Trophoblast cell (in vitro differentiated cells and primary cell): ENCODE results near the gene TLE3.

Experiments used
- DNase-seq, 2 donors: peaks; one replicate each; pipeline ENCODE4 v3.0.0-alpha.2; 2016
- H2AFZ ChIP-seq: 2 replicates; pipeline ENCODE4 v1.6.1; 2013; ENCODE audit warnings: low read length, moderate library complexity, mild to moderate bottlenecking; ENCODE audit not compliant: insufficient read depth, poor library complexity
- H2AK5ac ChIP-seq: 2 replicates; pipeline ENCODE4 v1.6.1; 2013; ENCODE audit warnings: mild to moderate bottlenecking, low read length
- H2BK120ac ChIP-seq: 2 replicates; pipeline ENCODE4 v1.6.1; 2013; ENCODE audit warnings: low read length, mild to moderate bottlenecking, moderate library complexity; ENCODE audit not compliant: insufficient read depth, poor library complexity
- H2BK12ac ChIP-seq: 2 replicates; pipeline ENCODE4 v1.6.1; 2013; ENCODE audit warnings: mild to moderate bottlenecking, low read length, moderate library complexity
- H2BK5ac ChIP-seq: 2 replicates; pipeline ENCODE4 v1.6.1; 2013; ENCODE audit warnings: low read length, low read depth, moderate library complexity, mild to moderate bottlenecking; ENCODE audit not compliant: poor library complexity
- H3K14ac ChIP-seq: 2 replicates; pipeline ENCODE4 v1.6.1; 2013; ENCODE audit warnings: mild to moderate bottlenecking, low read length
- H3K18ac ChIP-seq: 2 replicates; pipeline ENCODE4 v1.6.1; 2013; ENCODE audit warnings: mild to moderate bottlenecking, low read length
- H3K23ac ChIP-seq: 2 replicates; pipeline ENCODE4 v1.6.1; 2013; ENCODE audit warnings: low read length
- H3K27ac ChIP-seq: 2 replicates; pipeline ENCODE4 v1.5.1; 2013; ENCODE audit warnings: low read depth, mild to moderate bottlenecking, inconsistent platforms, low read length, moderate library complexity
- H3K27me3 ChIP-seq: 2 replicates; pipeline ENCODE4 v1.6.1; 2013; ENCODE audit warnings: inconsistent platforms, mild to moderate bottlenecking, low read length, moderate library complexity; ENCODE audit not compliant: insufficient read depth
- H3K36me3 ChIP-seq, 2 experiments: 1 replicate in 1 of 2; 2 replicates in 1 of 2; pipeline ENCODE4 v1.6.1; 2013; ENCODE audit warnings: low read length in 2 of 2, mild to moderate bottlenecking in 2 of 2, moderate library complexity in 1 of 2; ENCODE audit not compliant: insufficient read depth in 2 of 2, control insufficient read depth in 1 of 2
- H3K4ac ChIP-seq: 2 replicates; pipeline ENCODE4 v1.6.1; 2013; ENCODE audit warnings: low read depth, mild to moderate bottlenecking, low read length, moderate library complexity
- H3K4me1 ChIP-seq, 2 experiments: 1 replicate in 1 of 2; 2 replicates in 1 of 2; pipeline ENCODE4 v1.6.1; 2013; ENCODE audit warnings: low read length in 2 of 2, mild to moderate bottlenecking in 2 of 2, moderate library complexity in 1 of 2; ENCODE audit not compliant: insufficient read depth in 2 of 2, control insufficient read depth in 1 of 2
- H3K4me2 ChIP-seq: 2 replicates; pipeline ENCODE4 v1.6.1; 2013; ENCODE audit warnings: inconsistent platforms, mild to moderate bottlenecking, low read length, moderate library complexity
- H3K4me3 ChIP-seq: 2 replicates; pipeline ENCODE4 v1.5.1; 2013; ENCODE audit warnings: mild to moderate bottlenecking, low read depth, low read length, inconsistent platforms
- H3K79me1 ChIP-seq: one replicate; pipeline ENCODE4 v1.6.1; 2013; ENCODE audit warnings: low read length
- H3K79me2 ChIP-seq: 2 replicates; pipeline ENCODE4 v1.6.1; 2013; ENCODE audit warnings: low read length, mild to moderate bottlenecking; ENCODE audit not compliant: control insufficient read depth, insufficient read depth, poor library complexity
- H3K9ac ChIP-seq: 2 replicates; pipeline ENCODE4 v1.6.1; 2013; ENCODE audit warnings: mild to moderate bottlenecking, low read length
- H3K9me3 ChIP-seq: 2 replicates; pipeline ENCODE4 v1.6.1; 2013; ENCODE audit warnings: low read depth, mild to moderate bottlenecking, control low read depth, inconsistent platforms, low read length; ENCODE audit not compliant: insufficient read depth
- H4K12ac ChIP-seq: 2 replicates; pipeline ENCODE4 v1.6.1; 2013; ENCODE audit warnings: low read depth, mild to moderate bottlenecking, low read length, moderate library complexity
- H4K8ac ChIP-seq: 2 replicates; pipeline ENCODE4 v1.6.1; 2013; ENCODE audit warnings: low read depth, mild to moderate bottlenecking, low read length, moderate library complexity
- H4K91ac ChIP-seq: one replicate; pipeline ENCODE4 v1.6.1; 2013; ENCODE audit warnings: low read depth, mild to moderate bottlenecking, low read length, moderate library complexity
- WGBS: extraction: QIAGEN DNeasy Blood & Tissue Kit; methylation state at CpG from one replicate; pipeline ENCODE4 v1.1.7; 2013; ENCODE audit warnings: missing lambda C conversion rate; ENCODE audit not compliant: insufficient read length, insufficient coverage; ENCODE audit errors: extremely low coverage; 5-methylcytosine and 5-hydroxymethylcytosine counted together

Gene TLE3

GRCh38 chr15:70068783-70069565, 28.7 kb downstream of the TLE3 start:
- peaks cover 0 to 3% of the 10 kb centered on the region in 2 experiments for H3K4me1 ChIP-seq
- H2AFZ ChIP-seq = no peak overlapping the region
- DNase-seq = no peak
- H3K27me3 ChIP-seq = no peaks in the 10 kb centered on the region
- H3K4me3 ChIP-seq = no peak overlapping the region
- H3K4ac ChIP-seq = no peak overlapping the region
- H4K91ac ChIP-seq = no peak overlapping the region
- no peak overlapping the region for H3K23ac ChIP-seq
- no peak overlapping the region for H2BK120ac ChIP-seq
- H3K79me2 ChIP-seq = peaks cover 1% of the 10 kb centered on the region
- H2AK5ac ChIP-seq = no peak overlapping the region
- H3K4me2 ChIP-seq = no peak overlapping the region
- H4K12ac ChIP-seq = no peak overlapping the region
- H2BK5ac ChIP-seq = no peak overlapping the region
- no peak overlapping the region for H3K9ac ChIP-seq
- WGBS = no CpG with 5 or more reads among the region's 9 CpGs
- no peak overlapping the region for H3K14ac ChIP-seq
- H4K8ac ChIP-seq = no peak overlapping the region
- H2BK12ac ChIP-seq = no peak overlapping the region
- H3K36me3 ChIP-seq = peaks cover 64 to 89% of the 10 kb centered on the region in 2 experiments
- no peak overlapping the region for H3K27ac ChIP-seq
- peaks cover 1% of the 10 kb centered on the region for H3K9me3 ChIP-seq
- H3K18ac ChIP-seq = no peak overlapping the region
- no peaks in the 10 kb centered on the region for H3K79me1 ChIP-seq

DNA sequence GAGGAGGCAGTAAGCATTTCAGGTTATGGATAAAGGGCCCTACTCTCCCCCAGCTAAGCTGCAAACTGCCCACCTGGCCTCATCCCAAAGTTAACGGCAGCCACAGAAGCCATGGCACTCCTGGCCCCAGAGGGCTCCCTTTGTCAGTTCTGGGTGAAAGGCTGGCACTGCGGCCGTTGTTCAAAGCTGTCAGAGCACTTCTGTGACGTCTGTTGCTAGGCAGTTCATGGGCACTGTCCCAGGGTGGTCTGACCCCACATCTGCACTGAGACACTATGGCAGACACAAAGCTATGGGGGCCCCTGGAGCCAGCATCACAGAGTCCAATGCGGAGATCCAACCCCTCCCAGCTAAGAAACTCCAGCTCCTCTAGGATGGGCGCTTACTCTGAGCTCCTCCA, 30.0 kb downstream of the TLE3 start:
- no peak overlapping the region for H3K4me2 ChIP-seq

DNA sequence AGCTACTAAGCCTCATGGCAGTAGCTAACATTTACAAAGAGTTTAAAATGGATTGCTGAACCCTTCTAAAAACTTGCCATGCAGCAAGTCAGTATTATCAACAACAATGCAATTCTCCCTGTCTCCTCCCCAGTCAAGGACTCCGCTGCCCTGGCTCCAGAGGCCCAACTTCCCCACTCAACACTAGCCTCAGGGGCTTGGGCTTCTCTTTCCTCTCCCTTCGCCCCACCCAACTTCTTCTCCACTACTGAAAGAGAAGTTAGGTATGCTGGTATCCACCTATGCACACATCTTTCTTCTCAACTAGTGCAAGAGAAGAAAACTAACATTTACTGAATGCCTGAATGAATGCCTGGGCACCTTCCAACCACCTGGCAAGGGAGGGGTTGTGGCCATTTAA, 30.7 kb downstream of the TLE3 start:
- H2BK12ac ChIP-seq = no peak overlapping the region
- peaks cover 64 to 88% of the 10 kb centered on the region in 2 experiments for H3K36me3 ChIP-seq
- H3K14ac ChIP-seq = no peak overlapping the region
- no peak overlapping the region for H2AFZ ChIP-seq
- H2BK120ac ChIP-seq = no peak overlapping the region
- peaks cover 3% of the 10 kb centered on the region for H3K9me3 ChIP-seq
- no peak overlapping the region for H3K4ac ChIP-seq
- H4K8ac ChIP-seq = no peak overlapping the region
- no peaks in the 10 kb centered on the region for H3K27me3 ChIP-seq
- no peak overlapping the region for H2BK5ac ChIP-seq
- H3K4me1 ChIP-seq = peaks cover 0 to 3% of the 10 kb centered on the region in 2 experiments
- H3K4me3 ChIP-seq = no peak overlapping the region
- no peak overlapping the region for H2AK5ac ChIP-seq
- H3K18ac ChIP-seq = no peak overlapping the region
- WGBS = no CpG with 5 or more reads among the region's 2 CpGs
- no peak overlapping the region for H3K27ac ChIP-seq
- peak; percentile 80 to 83 for DNase-seq
- H3K79me2 ChIP-seq = peaks cover 1% of the 10 kb centered on the region
- H3K23ac ChIP-seq = no peak overlapping the region
- H3K79me1 ChIP-seq = no peaks in the 10 kb centered on the region
- no peak overlapping the region for H4K91ac ChIP-seq
- H4K12ac ChIP-seq = no peak overlapping the region
- H3K4me2 ChIP-seq = no peak overlapping the region
- no peak overlapping the region for H3K9ac ChIP-seq

More for the DNA sequence above, 30.0 kb downstream of the TLE3 start:
- H3K79me1 ChIP-seq = no peaks in the 10 kb centered on the region
- no peak overlapping the region for H2BK120ac ChIP-seq
- H3K23ac ChIP-seq = no peak overlapping the region
- no peak overlapping the region for H3K18ac ChIP-seq
- no peak overlapping the region for H3K27ac ChIP-seq
- H2BK12ac ChIP-seq = no peak overlapping the region
- H3K36me3 ChIP-seq = peaks cover 63 to 88% of the 10 kb centered on the region in 2 experiments
- H4K91ac ChIP-seq = no peak overlapping the region
- H3K14ac ChIP-seq = no peak overlapping the region
- peaks cover 0 to 3% of the 10 kb centered on the region in 2 experiments for H3K4me1 ChIP-seq
- no peak for DNase-seq
- WGBS = no CpG with 5 or more reads among the region's 6 CpGs
- no peak overlapping the region for H2BK5ac ChIP-seq
- no peak overlapping the region for H2AK5ac ChIP-seq
- H3K27me3 ChIP-seq = no peaks in the 10 kb centered on the region
- peaks cover 3% of the 10 kb centered on the region for H3K9me3 ChIP-seq
- H4K12ac ChIP-seq = no peak overlapping the region
- H3K79me2 ChIP-seq = peaks cover 1% of the 10 kb centered on the region
- H3K4ac ChIP-seq = no peak overlapping the region
- no peak overlapping the region for H4K8ac ChIP-seq
- no peak overlapping the region for H2AFZ ChIP-seq
- H3K4me3 ChIP-seq = no peak overlapping the region
- no peak overlapping the region for H3K9ac ChIP-seq

DNA sequence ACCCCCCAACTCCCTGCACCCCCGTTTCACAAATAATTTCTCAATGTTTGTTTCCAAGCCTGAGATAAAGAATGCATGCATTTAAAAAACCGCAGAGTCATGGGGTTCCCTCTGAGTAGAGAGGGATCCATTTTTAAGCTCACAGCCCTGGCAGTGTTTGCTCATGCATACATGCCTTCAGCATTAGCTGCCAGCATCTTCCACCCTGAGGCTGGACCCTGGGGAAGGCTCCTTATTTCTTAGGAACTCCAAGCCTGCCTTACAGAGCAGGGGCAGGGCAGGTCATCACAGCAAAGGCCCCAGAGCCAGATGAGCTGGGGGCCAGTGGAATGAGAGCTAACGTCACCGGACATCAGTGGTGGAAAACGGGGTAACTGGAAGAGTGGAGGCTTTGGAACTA, 31.3 kb downstream of the TLE3 start:
- H4K91ac ChIP-seq = no peak overlapping the region
- no peak overlapping the region for H3K4ac ChIP-seq
- no peak overlapping the region for H3K4me3 ChIP-seq
- no peaks in the 10 kb centered on the region for H3K79me1 ChIP-seq
- H3K79me2 ChIP-seq = peaks cover 1% of the 10 kb centered on the region
- peaks cover 3% of the 10 kb centered on the region for H3K9me3 ChIP-seq
- no peak overlapping the region for H2BK5ac ChIP-seq
- H2BK120ac ChIP-seq = no peak overlapping the region
- H3K14ac ChIP-seq = no peak overlapping the region
- H3K27ac ChIP-seq = no peak overlapping the region
- no CpG with 5 or more reads among the region's 5 CpGs for WGBS
- H3K36me3 ChIP-seq = peaks cover 64 to 88% of the 10 kb centered on the region in 2 experiments
- no peak overlapping the region for H3K23ac ChIP-seq
- H2BK12ac ChIP-seq = no peak overlapping the region
- no peak overlapping the region for H3K9ac ChIP-seq
- no peak overlapping the region for H3K4me2 ChIP-seq
- no peak overlapping the region for H2AFZ ChIP-seq
- H4K12ac ChIP-seq = no peak overlapping the region
- H2AK5ac ChIP-seq = no peak overlapping the region
- no peak overlapping the region for H4K8ac ChIP-seq
- H3K18ac ChIP-seq = no peak overlapping the region
- H3K27me3 ChIP-seq = no peaks in the 10 kb centered on the region
- peak; percentile 78 to 86 for DNase-seq
- peaks cover 0 to 3% of the 10 kb centered on the region in 2 experiments for H3K4me1 ChIP-seq
